Osteoblast (primary cell): ENCODE measurements around the gene SMIM43. TPM values are rescaled to one million over a fixed set of nuclear protein-coding genes. Genes with fewer than 3 reads are reported as not detected.

Experiments
- DNase-seq: peaks from one replicate; pipeline ENCODE4 v3.0.0; 2011; ENCODE audit warnings: low spot score, mixed read lengths; ENCODE audit not compliant: insufficient read length; ENCODE audit errors: missing footprints
- H2AFZ ChIP-seq: 2 replicates; pipeline ENCODE4 v1.6.0; 2011; ENCODE audit warnings: mild to moderate bottlenecking, low read length
- H3K27ac ChIP-seq: 2 replicates; pipeline ENCODE4 v1.5.1; 2011; ENCODE audit warnings: mild to moderate bottlenecking, low read depth, low read length, moderate library complexity
- H3K27me3 ChIP-seq: 2 replicates; pipeline ENCODE4 v1.6.0; 2012; ENCODE audit warnings: mild to moderate bottlenecking, control low read depth, inconsistent platforms, low read length, moderate library complexity; ENCODE audit not compliant: insufficient read depth
- H3K36me3 ChIP-seq: 2 replicates; pipeline ENCODE4 v1.5.1; 2011; ENCODE audit warnings: mild to moderate bottlenecking, low read length, control low read depth, moderate library complexity; ENCODE audit not compliant: insufficient read depth
- H3K4me1 ChIP-seq: 2 replicates; pipeline ENCODE4 v1.5.1; 2011; ENCODE audit warnings: mild to moderate bottlenecking, low read length, control low read depth, moderate library complexity; ENCODE audit not compliant: insufficient read depth
- H3K4me2 ChIP-seq: 2 replicates; pipeline ENCODE4 v1.6.0; 2011; ENCODE audit warnings: mild to moderate bottlenecking, low read length; ENCODE audit not compliant: insufficient read depth
- H3K4me3 ChIP-seq: fragments of 200-600 bp; sonication (generic); 3 replicates; pipeline ENCODE4 v1.5.1; 2012; ENCODE audit warnings: mild to moderate bottlenecking, low read length, inconsistent platforms; ENCODE audit not compliant: insufficient read depth
- H3K79me2 ChIP-seq: 2 replicates; pipeline ENCODE4 v1.6.0; 2012; ENCODE audit warnings: mild to moderate bottlenecking, low read length, control low read depth, inconsistent platforms; ENCODE audit not compliant: insufficient read depth
- H3K9me3 ChIP-seq: 2 replicates; pipeline ENCODE4 v1.5.1; 2011; ENCODE audit warnings: low read depth, low read length, control low read depth
- H4K20me1 ChIP-seq: 2 replicates; pipeline ENCODE4 v1.6.0; 2012; ENCODE audit warnings: mild to moderate bottlenecking, low read length, control low read depth; ENCODE audit not compliant: insufficient read depth
- total RNA-seq: library from RNA; depleted of rRNA; stranded (reverse); fragments of >200 nt; gene quantifications from 2 replicates; pipeline ENCODE4 v1.2.3, GENCODE V29; 2012
- TF ChIP-seq, protein P1 (sequence below): IDR thresholded peaks from 2 replicates; pipeline ENCODE4 v1.5.1; 2011; ENCODE audit warnings: mild to moderate bottlenecking, low read depth, low read length, moderate library complexity; ENCODE audit errors: extremely low read depth

Gene SMIM43
- total RNA-seq, 1 donor: 0.72 TPM

DNA sequence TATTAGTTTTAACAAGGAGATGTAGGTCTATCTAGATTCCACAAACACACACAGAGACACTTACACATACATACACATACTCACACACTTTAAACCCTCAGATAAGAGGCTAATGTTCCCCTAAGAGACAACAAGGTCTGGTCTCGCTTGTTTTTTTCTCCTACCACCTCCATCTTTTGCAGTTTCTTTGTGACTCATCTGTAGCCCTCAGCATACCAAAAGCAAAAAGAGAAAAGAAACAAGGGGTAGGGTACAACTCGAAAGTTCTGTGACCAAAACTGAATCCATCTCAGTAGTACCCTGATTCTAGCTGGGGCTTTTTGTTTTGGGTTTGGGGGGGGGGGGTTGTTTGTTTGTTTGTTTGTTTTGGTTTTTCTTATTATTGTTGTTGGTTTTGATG lies 23.9 kb upstream of the SMIM43 start:
- TF ChIP-seq, protein P1, sequence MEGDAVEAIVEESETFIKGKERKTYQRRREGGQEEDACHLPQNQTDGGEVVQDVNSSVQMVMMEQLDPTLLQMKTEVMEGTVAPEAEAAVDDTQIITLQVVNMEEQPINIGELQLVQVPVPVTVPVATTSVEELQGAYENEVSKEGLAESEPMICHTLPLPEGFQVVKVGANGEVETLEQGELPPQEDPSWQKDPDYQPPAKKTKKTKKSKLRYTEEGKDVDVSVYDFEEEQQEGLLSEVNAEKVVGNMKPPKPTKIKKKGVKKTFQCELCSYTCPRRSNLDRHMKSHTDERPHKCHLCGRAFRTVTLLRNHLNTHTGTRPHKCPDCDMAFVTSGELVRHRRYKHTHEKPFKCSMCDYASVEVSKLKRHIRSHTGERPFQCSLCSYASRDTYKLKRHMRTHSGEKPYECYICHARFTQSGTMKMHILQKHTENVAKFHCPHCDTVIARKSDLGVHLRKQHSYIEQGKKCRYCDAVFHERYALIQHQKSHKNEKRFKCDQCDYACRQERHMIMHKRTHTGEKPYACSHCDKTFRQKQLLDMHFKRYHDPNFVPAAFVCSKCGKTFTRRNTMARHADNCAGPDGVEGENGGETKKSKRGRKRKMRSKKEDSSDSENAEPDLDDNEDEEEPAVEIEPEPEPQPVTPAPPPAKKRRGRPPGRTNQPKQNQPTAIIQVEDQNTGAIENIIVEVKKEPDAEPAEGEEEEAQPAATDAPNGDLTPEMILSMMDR: no peak
- Histone ChIP-seq H3K36me3 (no peaks in the 10 kb centered on the region), H2AFZ (peak overlapping the region; percentile 80), H3K27ac (peak overlapping the region; percentile 88), H3K79me2 (no peaks in the 10 kb centered on the region), H3K4me2 (peak overlapping the region; percentile 21), H3K9me3 (peaks cover 2% of the 10 kb centered on the region), H3K4me1 (peaks cover 69% of the 10 kb centered on the region), H3K4me3 (no peak overlapping the region), H4K20me1 (no peaks in the 10 kb centered on the region), H3K27me3 (no peaks in the 10 kb centered on the region)
- DNase-seq: no peak

DNA sequence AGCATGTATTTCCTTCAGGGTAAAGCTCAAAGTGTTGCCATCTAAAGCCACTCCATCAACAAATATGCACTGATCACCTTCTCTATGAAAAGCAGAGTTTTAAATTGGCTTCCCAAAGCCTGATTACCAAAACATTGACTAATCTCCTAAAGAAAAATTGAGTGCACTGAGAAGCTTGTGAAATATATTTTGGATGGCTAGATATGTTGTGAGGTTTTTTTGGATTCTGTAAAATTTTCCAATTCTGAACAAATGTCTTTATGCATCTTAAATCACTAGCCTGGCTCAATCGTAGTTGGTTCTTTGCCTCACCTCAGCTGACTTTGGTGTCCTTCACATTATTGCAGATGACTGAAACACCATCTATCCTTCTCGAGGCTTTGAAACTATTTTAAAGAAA lies 21.3 kb upstream of the SMIM43 start:
- no peak overlapping the region for H3K4me2 ChIP-seq
- H3K9me3 ChIP-seq: peaks cover 2% of the 10 kb centered on the region
- TF ChIP-seq, protein P1: no peak
- H3K4me1 ChIP-seq: peaks cover 57% of the 10 kb centered on the region
- no peaks in the 10 kb centered on the region for H3K79me2 ChIP-seq
- no peak overlapping the region for H3K4me3 ChIP-seq
- no peaks in the 10 kb centered on the region for H3K36me3 ChIP-seq
- H3K27me3 ChIP-seq: no peaks in the 10 kb centered on the region
- no peak for DNase-seq
- peak overlapping the region; percentile 97 for H3K27ac ChIP-seq
- H2AFZ ChIP-seq: no peak overlapping the region
- H4K20me1 ChIP-seq: no peaks in the 10 kb centered on the region

DNA sequence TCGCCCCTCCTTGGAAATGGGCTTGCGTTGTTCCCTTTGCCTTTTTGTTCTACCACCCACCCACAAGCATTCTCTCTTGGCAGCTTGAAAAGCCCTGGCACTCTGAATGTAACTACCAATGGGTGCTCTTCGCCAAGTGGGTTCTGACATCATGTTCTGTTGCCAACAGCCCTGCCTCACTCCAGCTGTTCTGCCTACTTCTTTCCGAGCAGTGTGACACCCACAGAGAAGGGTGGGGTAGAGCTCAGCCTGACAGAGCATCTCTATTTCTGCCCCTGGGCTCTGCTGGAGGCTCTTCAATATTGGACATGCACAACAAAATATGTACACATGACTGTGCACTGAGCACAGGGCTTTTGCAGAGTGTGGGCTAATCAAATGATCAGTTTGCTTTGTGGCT lies 20.5 kb upstream of the SMIM43 start:
- Histone ChIP-seq H3K4me3 (peak overlapping the region; percentile 5), H4K20me1 (no peaks in the 10 kb centered on the region), H3K79me2 (no peaks in the 10 kb centered on the region), H3K4me1 (peaks cover 50% of the 10 kb centered on the region), H3K36me3 (no peaks in the 10 kb centered on the region), H3K9me3 (peaks cover 2% of the 10 kb centered on the region), H2AFZ (peak overlapping the region; percentile 9), H3K27ac (peak overlapping the region; percentile 97), H3K4me2 (peak overlapping the region; percentile 69), H3K27me3 (no peaks in the 10 kb centered on the region)
- TF ChIP-seq, protein P1: no peak
- DNase-seq: no peak

DNA sequence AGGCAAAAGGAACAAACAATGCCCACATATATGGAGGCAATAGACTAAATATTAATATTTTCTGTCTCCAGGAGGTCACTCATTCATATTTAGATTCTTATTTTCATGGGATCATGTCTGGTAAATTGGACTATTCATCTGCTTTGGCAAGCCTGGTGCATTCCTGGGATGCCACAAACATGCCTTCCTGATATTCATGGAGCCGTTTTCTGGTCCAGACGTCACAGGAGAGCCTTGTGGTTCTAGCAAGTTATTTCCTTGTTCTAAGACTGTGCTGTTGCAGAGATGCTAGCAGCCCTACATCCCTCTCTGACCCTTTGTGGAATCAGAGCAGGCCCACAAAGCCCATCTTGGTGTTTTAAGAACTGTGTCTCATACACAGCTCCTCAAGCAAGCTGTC lies 20.0 kb upstream of the SMIM43 start:
- Histone ChIP-seq H3K27me3 (no peaks in the 10 kb centered on the region), H3K4me3 (peak overlapping the region; percentile 5), H4K20me1 (no peaks in the 10 kb centered on the region), H3K4me1 (peaks cover 45% of the 10 kb centered on the region), H3K27ac (peak overlapping the region; percentile 97), H3K79me2 (no peaks in the 10 kb centered on the region), H3K4me2 (peak overlapping the region; percentile 69), H3K9me3 (peaks cover 2% of the 10 kb centered on the region), H2AFZ (peak overlapping the region; percentile 9), H3K36me3 (no peaks in the 10 kb centered on the region)
- DNase-seq: peak; percentile 77
- TF ChIP-seq, protein P1: no peak
